BLaER1 treated with 17β-estradiol and CSF1 and Interleukin-3, amounts not matched to agents 10 nM and 100 nM (cell line): ENCODE results near the gene SBK1.

Experiments used
- H3K27ac ChIP-seq, 11 experiments: shearing (Covaris generic); formaldehyde crosslinking; 2 replicates each; pipeline ENCODE4 v1.8.1; 2022
- H3K27me3 ChIP-seq, 11 experiments: shearing (Covaris generic); formaldehyde crosslinking; 2 replicates each; pipeline ENCODE4 v1.8.1; 2022
- H3K36me3 ChIP-seq, 11 experiments: shearing (Covaris generic); formaldehyde crosslinking; 2 replicates each; pipeline ENCODE4 v1.8.1; 2022
- H3K4me1 ChIP-seq, 10 experiments: shearing (Covaris generic); formaldehyde crosslinking; 2 replicates each; pipeline ENCODE4 v1.8.1; 2022
- H3K4me2 ChIP-seq, 11 experiments: shearing (Covaris generic); formaldehyde crosslinking; 2 replicates each; pipeline ENCODE4 v1.8.1; 2022
- H3K4me3 ChIP-seq, 10 experiments: shearing (Covaris generic); formaldehyde crosslinking; 2 replicates each; pipeline ENCODE4 v1.8.1; 2022
- H3K9ac ChIP-seq, 11 experiments: shearing (Covaris generic); formaldehyde crosslinking; 2 replicates each; pipeline ENCODE4 v1.8.1; 2022
- H3K9me3 ChIP-seq, 11 experiments: shearing (Covaris generic); formaldehyde crosslinking; replicated peaks in 1 of 11; 2 replicates each; pipeline ENCODE4 v1.8.1; 2022
- H4K20me1 ChIP-seq, 11 experiments: shearing (Covaris generic); formaldehyde crosslinking; 2 replicates each; pipeline ENCODE4 v1.8.1; 2022
- Cebpa-rat ChIP-seq, 11 experiments: shearing (Covaris generic); IDR thresholded peaks; 2 replicates each; pipeline ENCODE4 v1.8.1; 2022

The SBK1 gene

GRCh38 chr16:28277537-28278388 is 14.6 kb upstream of the SBK1 start:
- H3K4me2 ChIP-seq = peak overlapping the region; percentile 88 to 98 (median 97)
- H3K4me3 ChIP-seq = peak overlapping the region; percentile 45 to 68 (median 56)
- no peak for TF ChIP-seq Cebpa-rat (IDR thresholded peaks at IDR 0.05)
- no peaks in the 10 kb centered on the region for H3K36me3 ChIP-seq
- peaks cover 6 to 37% (median 26%) of the 10 kb centered on the region in 10 experiments; a peak in 18 of 20 replicates for H3K4me1 ChIP-seq
- no peaks in the 10 kb centered on the region for H4K20me1 ChIP-seq
- no peaks in the 10 kb centered on the region for H3K27me3 ChIP-seq
- H3K27ac ChIP-seq = peak overlapping the region in 10 of 11 experiments; percentile 36 to 66 (median 55); a peak in 15 of 22 replicates
- peak overlapping the region; percentile 63 to 79 (median 73); a peak in 21 of 22 replicates for H3K9ac ChIP-seq
- H3K9me3 ChIP-seq = no peaks in the 10 kb centered on the region

DNA sequence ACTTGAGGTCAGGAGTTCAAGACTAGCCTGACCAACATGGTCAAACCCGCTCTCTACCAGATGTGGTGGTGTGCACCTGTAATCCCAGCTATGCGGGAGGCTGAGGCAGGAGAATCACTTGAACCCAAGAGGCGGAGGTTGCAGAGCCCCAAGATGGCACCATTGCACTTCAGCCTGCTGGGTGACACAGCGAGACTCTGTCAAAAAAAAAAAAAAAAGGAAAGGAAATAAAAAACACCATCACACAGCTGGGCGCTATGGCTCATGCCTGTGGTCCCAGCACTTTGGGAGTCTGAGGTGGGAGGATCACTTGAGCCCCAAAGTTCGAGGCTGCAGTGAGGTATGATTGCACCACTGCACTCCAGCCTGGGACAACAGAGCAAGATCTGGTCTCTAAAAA is 13.3 kb upstream of the SBK1 start:
- Histone ChIP-seq H3K9me3 (no peaks in the 10 kb centered on the region), H3K4me3 (no peak overlapping the region), H3K27me3 (no peaks in the 10 kb centered on the region), H4K20me1 (no peaks in the 10 kb centered on the region), H3K4me2 (peak overlapping the region in 2 of 11 experiments; percentile 18 to 95; a peak in 1 of 22 replicates), H3K36me3 (no peaks in the 10 kb centered on the region), H3K4me1 (peaks cover 6 to 37% (median 26%) of the 10 kb centered on the region in 10 experiments; a peak in 18 of 20 replicates), H3K27ac (no peak overlapping the region), H3K9ac (no peak overlapping the region)
- no peak for TF ChIP-seq Cebpa-rat (IDR thresholded peaks at IDR 0.05)

GRCh38 chr16:28280881-28281836 is 11.2 kb upstream of the SBK1 start:
- H3K4me2 ChIP-seq = no peak overlapping the region
- H3K9ac ChIP-seq = peak overlapping the region in 1 of 11 experiments; percentile 21; a peak in 1 of 22 replicates
- H4K20me1 ChIP-seq = peaks cover 0 to 5% (median 0%) of the 10 kb centered on the region in 11 experiments; a peak in 1 of 22 replicates
- TF ChIP-seq Cebpa-rat (IDR thresholded peaks at IDR 0.05) = no peak
- no peaks in the 10 kb centered on the region for H3K9me3 ChIP-seq
- H3K4me1 ChIP-seq = peaks cover 2 to 27% (median 18%) of the 10 kb centered on the region in 10 experiments; a peak in 18 of 20 replicates
- no peaks in the 10 kb centered on the region for H3K27me3 ChIP-seq
- no peak overlapping the region; a peak in 1 of 22 replicates for H3K27ac ChIP-seq
- 0 out of 22 replicates have a peak, but pooled peaks cover 0 to 4% (median 0%) of the 10 kb centered on the region in 11 experiments for H3K36me3 ChIP-seq
- no peak overlapping the region for H3K4me3 ChIP-seq

DNA sequence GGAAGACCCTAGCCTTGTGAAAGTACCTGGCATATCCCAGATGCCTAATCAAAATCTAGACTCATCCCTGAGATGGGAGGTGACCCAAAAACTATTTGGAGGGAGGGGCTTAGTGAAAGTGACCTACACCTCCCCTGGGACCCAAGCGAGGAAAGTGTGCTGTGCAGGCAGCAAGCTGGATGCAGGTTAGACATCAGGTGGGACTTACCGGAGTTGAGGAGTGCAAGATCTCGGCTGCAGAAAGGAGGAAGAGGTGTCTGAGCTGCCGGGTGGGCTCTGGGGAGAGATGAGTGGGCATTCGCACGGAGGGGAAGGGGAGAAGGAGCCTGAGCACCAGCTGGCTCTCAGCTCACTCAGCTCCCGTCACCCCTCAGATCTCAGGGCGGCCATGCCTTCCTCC is 10.3 kb upstream of the SBK1 start:
- Histone ChIP-seq H3K4me3 (no peak overlapping the region), H3K9ac (0 out of 22 replicates have a peak overlapping the region, but pooled peaks of 1 of the 11 experiments have one; percentile 21), H4K20me1 (peaks cover 0 to 5% (median 0%) of the 10 kb centered on the region in 11 experiments; a peak in 1 of 22 replicates), H3K4me1 (peaks cover 0 to 23% (median 14%) of the 10 kb centered on the region in 10 experiments; a peak in 15 of 20 replicates), H3K27ac (no peak overlapping the region), H3K36me3 (0 out of 22 replicates have a peak, but pooled peaks cover 0 to 4% (median 0%) of the 10 kb centered on the region in 11 experiments), H3K27me3 (no peaks in the 10 kb centered on the region), H3K4me2 (no peak overlapping the region), H3K9me3 (no peaks in the 10 kb centered on the region)
- TF ChIP-seq Cebpa-rat (IDR thresholded peaks at IDR 0.05) = no peak

DNA sequence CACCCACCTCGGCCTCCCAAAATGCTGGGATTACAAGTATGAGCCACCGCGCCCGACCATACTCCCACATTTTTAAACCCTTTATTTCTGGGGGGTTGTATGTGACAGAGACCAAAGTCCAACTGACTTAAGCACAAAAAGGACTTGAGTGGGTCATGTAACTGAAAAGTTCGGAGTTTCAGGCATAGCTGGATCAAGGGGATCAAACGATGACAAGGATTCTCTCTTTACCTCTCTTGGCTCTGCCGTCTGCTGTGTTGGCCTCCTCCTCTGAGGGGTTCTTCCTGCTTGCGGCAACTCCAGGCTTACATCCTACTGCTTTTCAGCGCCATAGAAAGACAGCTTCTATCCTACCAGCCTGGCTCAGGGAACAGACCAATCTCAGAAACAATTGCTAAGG is 9.2 kb upstream of the SBK1 start:
- Histone ChIP-seq H3K4me3 (no peak overlapping the region), H3K9ac (no peak overlapping the region), H3K4me2 (no peak overlapping the region), H4K20me1 (peaks cover 0 to 5% (median 0%) of the 10 kb centered on the region in 11 experiments; a peak in 1 of 22 replicates), H3K9me3 (no peaks in the 10 kb centered on the region), H3K4me1 (peaks cover 5 to 20% (median 12%) of the 10 kb centered on the region in 10 experiments), H3K27ac (no peak overlapping the region), H3K36me3 (0 out of 22 replicates have a peak, but pooled peaks cover 0 to 4% (median 0%) of the 10 kb centered on the region in 11 experiments), H3K27me3 (no peaks in the 10 kb centered on the region)
- no peak for TF ChIP-seq Cebpa-rat (IDR thresholded peaks at IDR 0.05)

DNA sequence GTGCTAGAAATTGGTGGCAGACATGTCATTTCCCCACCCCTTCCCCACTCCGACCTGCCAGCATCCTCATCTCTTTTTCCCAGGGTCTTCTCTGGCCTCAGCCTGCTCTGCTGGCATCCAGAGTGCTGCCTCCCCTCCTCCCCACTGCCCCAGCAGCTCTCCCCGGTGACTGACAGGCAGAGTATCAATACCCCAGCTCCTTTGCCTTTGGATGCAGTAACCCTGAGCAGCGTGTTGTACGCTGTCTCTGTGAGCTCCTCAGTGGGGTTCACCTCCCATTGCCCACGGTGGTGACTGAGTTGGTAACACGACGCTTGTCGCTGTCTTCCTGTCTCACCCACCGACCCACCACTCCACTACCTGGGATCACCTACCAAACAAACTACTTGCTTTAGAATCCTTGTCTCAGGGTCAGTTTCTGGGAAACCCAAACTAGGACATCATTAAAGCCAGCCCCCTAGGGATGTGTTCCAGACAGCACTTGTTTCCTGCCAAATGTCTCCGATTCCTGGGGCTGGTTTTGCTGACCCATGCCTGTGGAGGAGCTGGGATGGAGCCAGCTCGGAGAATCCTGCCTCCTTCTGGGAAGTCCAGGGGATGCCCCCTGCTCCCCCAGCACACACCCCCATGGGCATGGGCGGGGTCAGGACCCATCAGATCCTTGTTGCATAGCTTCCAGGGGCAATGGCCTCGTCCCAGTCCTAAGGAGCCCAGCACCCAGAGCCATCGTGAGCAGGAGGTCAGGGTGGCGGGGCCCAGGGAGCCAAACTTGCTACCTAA is 8.3 kb upstream of the SBK1 start:
- Histone ChIP-seq H3K4me2 (no peak overlapping the region), H3K4me3 (no peak overlapping the region), H4K20me1 (peaks cover 0 to 5% (median 0%) of the 10 kb centered on the region in 11 experiments; a peak in 1 of 22 replicates), H3K9ac (no peak overlapping the region), H3K27ac (no peak overlapping the region), H3K9me3 (no peaks in the 10 kb centered on the region), H3K36me3 (0 out of 22 replicates have a peak, but pooled peaks cover 0 to 4% (median 0%) of the 10 kb centered on the region in 11 experiments), H3K4me1 (peaks cover 13 to 22% (median 18%) of the 10 kb centered on the region in 10 experiments), H3K27me3 (no peaks in the 10 kb centered on the region)
- no peak for TF ChIP-seq Cebpa-rat (IDR thresholded peaks at IDR 0.05)

- TF ChIP-seq Cebpa-rat (IDR thresholded peaks at IDR 0.05) = no peak
- Histone ChIP-seq H3K9me3 (no peaks in the 10 kb centered on the region), H3K4me3 (no peak overlapping the region), H3K27ac (no peak overlapping the region), H3K27me3 (no peaks in the 10 kb centered on the region), H3K4me1 (peaks cover 29 to 32% (median 30%) of the 10 kb centered on the region in 10 experiments), H3K4me2 (no peak overlapping the region), H3K9ac (no peak overlapping the region), H3K36me3 (0 out of 22 replicates have a peak, but pooled peaks cover 0 to 4% (median 0%) of the 10 kb centered on the region in 11 experiments), H4K20me1 (peaks cover 0 to 5% (median 0%) of the 10 kb centered on the region in 11 experiments; a peak in 1 of 22 replicates)
Measured at GRCh38 chr16:28285649-28286048, 6.7 kb upstream of the SBK1 start.

DNA sequence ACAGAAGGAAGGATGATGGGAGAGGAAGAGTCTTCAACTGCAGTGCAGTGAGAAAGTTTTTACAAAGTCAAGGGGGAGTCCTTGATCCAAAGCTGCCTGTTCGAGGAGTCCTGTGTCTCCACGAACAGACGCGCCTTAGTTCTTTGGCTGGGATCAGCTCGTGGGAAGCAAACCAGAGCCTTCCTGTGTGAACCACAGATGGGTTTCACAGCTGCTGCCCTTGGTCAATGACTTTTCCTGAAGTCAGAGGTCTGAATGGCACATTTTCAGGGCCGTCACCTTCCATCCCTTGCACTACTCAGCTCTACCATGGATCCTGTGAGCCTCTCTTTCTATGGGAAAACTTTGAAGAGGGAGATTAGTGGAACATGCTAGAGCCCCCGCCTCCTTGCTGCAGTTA is 4.2 kb upstream of the SBK1 start:
- Histone ChIP-seq H4K20me1 (peaks cover 0 to 5% (median 0%) of the 10 kb centered on the region in 11 experiments; a peak in 1 of 22 replicates), H3K4me3 (no peak overlapping the region), H3K9ac (peak overlapping the region in 1 of 11 experiments; percentile 27; a peak in 2 of 22 replicates), H3K27me3 (no peaks in the 10 kb centered on the region), H3K4me2 (peak overlapping the region; percentile 71 to 94 (median 85)), H3K4me1 (peaks cover 39 to 44% (median 41%) of the 10 kb centered on the region in 10 experiments), H3K36me3 (0 out of 22 replicates have a peak, but pooled peaks cover 0 to 4% (median 0%) of the 10 kb centered on the region in 11 experiments), H3K27ac (0 out of 22 replicates have a peak overlapping the region, but pooled peaks of 1 of the 11 experiments have one; percentile 2), H3K9me3 (no peaks in the 10 kb centered on the region)
- TF ChIP-seq Cebpa-rat (IDR thresholded peaks at IDR 0.05) = no peak
